ENCODE data around the gene ANXA4. TPM values are rescaled to one million over a fixed set of nuclear protein-coding genes. Genes with fewer than 3 reads are reported as not detected.
"Not testable (repeated sequence)": the region's sequence is repeated elsewhere in the genome, so short reads cannot be mapped to it uniquely, and the experiment has no call there.

ANXA4 gene
- total RNA-seq, 2 experiments from 2014 or later: 86.9 to 90.4 TPM

- Mint-ChIP-seq H3K4me1 (peaks cover 34% of the 10 kb centered on the region), H3K9me3 (no peaks in the 10 kb centered on the region), H3K4me3 (peak overlapping the region; percentile 84), H3K27me3 (peaks cover 8% of the 10 kb centered on the region), H3K27ac (peak overlapping the region; percentile 38), H3K36me3 (ENCODE audit: low read depth) (peaks cover 10% of the 10 kb centered on the region)
- POLR2A ChIA-PET: interaction anchor here (0.8 to 3.5 kb wide), 11 partner anchors 11 to 151 kb away, joined by 3 to 21 read pairs (median 6); partner anchors contain the start of gene GMCL1
- CTCF ChIA-PET: interaction anchor here (3.2 to 7.5 kb wide), 3 partner anchors 14 to 74 kb away, joined by 13 to 71 read pairs (median 31); no protein-coding TSS in a partner anchor
- DNase-seq: no peak
Observed at GRCh38 chr2:69742322-69742952, 503 bp downstream of the ANXA4 start.

DNA sequence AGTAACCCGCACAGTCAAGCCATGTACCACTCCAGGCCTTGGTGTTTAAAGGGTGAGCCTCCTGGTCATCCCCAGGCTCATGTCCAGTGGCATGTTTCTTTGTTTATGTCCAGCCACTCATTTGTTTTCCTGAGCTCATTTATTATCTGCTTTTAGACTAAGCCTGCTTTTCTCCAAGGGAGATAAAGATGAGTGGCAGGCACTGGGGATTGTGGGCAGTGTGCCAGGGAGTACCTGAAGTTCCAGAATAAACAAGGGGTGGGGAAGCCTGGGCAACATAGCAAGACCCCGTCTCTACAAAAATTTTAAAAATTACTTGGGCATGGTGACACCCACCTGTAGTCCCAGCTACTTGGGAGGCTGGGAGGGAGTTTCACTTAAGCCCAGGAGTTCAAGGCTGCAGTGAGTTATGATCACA is 1.9 kb downstream of the ANXA4 start:
- Mint-ChIP-seq H3K27me3 (peaks cover 3% of the 10 kb centered on the region), H3K4me1 (peaks cover 34% of the 10 kb centered on the region), H3K36me3 (ENCODE audit: low read depth) (peaks cover 13% of the 10 kb centered on the region), H3K9me3 (no peaks in the 10 kb centered on the region), H3K4me3 (no peak overlapping the region), H3K27ac (no peak overlapping the region)
- DNase-seq: no peak
- POLR2A ChIA-PET: interaction anchor here (1.3 to 3.5 kb wide), 3 partner anchors 9 to 19 kb away, joined by 4 to 15 read pairs (median 8); no protein-coding TSS in a partner anchor
- CTCF ChIA-PET: interaction anchor here (0.6 to 7.5 kb wide), 4 partner anchors 18 to 394 kb away, joined by 3 to 71 read pairs (median 18); no protein-coding TSS in a partner anchor

- ChIA-PET CTCF (interaction anchor here (1.8 to 7.5 kb wide), 2 partner anchors 19 to 72 kb away, joined by 7 to 71 read pairs; no protein-coding TSS in a partner anchor), POLR2A (interaction anchor here (1.0 to 2.6 kb wide), 4 partner anchors 11 to 137 kb away, joined by 3 to 8 read pairs (median 5); no protein-coding TSS in a partner anchor)
- Mint-ChIP-seq H3K4me1 (peaks cover 36% of the 10 kb centered on the region), H3K4me3 (no peak overlapping the region), H3K9me3 (no peaks in the 10 kb centered on the region), H3K36me3 (ENCODE audit: low read depth) (peaks cover 16% of the 10 kb centered on the region), H3K27me3 (peaks cover 3% of the 10 kb centered on the region), H3K27ac (no peak overlapping the region)
- no peak for DNase-seq
Observed at GRCh38 chr2:69744456-69744855, 2.5 kb downstream of the ANXA4 start.

DNA sequence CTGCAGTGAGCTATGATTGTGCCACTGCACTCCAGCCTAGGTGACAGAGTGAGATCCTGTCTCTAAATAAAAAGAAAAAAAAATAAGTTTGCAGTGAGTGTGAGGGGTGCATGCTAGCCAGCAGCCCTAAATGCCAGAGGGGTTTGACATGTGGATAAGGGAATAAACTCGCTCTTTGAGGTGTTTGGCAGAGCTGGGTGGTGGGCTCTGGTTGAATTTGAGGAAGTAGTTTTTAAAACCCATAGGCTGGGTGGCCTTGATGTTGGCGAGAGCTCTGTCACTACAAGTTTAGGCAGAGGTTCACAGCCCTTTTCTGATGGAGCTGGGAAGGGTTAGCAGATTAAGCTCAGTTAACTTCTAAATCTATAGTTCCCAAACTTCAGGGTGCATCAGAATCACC is 3.1 kb downstream of the ANXA4 start:
- peaks cover 3% of the 10 kb centered on the region for H3K27me3 Mint-ChIP-seq
- peaks cover 16% of the 10 kb centered on the region for H3K36me3 Mint-ChIP-seq (ENCODE audit: low read depth)
- H3K27ac Mint-ChIP-seq: no peak overlapping the region
- ChIA-PET CTCF (interaction anchor here (1.3 to 7.5 kb wide), 3 partner anchors 11 to 72 kb away, joined by 3 to 71 read pairs (median 7); no protein-coding TSS in a partner anchor), POLR2A (interaction anchor here (0.6 to 2.6 kb wide), 5 partner anchors 17 to 298 kb away, joined by 3 to 8 read pairs (median 3); no protein-coding TSS in a partner anchor)
- H3K4me1 Mint-ChIP-seq: peaks cover 38% of the 10 kb centered on the region
- no peaks in the 10 kb centered on the region for H3K9me3 Mint-ChIP-seq
- no peak for DNase-seq
- H3K4me3 Mint-ChIP-seq: no peak overlapping the region

DNA sequence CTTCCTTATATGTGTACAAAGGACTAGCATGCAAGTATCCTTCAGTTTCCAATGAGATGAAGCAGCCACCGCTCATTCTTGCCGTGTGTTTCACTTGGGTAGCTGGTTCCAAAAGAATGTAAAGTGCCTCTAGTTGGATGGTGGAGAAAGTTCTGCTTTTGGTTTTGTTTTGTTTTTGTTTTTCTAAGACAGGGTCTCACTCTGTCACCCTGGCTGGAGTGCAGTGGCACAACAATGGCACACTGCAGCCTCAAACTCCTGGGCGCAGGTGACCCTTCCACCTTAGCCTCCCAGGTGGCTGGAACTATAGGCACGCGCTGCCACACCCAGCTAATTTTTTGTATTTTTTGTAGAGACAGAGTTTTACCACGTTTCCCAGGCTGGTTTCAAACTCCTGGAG is 8.3 kb downstream of the ANXA4 start:
- Mint-ChIP-seq H3K27me3 (no peaks in the 10 kb centered on the region), H3K27ac (no peak overlapping the region), H3K36me3 (ENCODE audit: low read depth) (peaks cover 19% of the 10 kb centered on the region), H3K9me3 (no peaks in the 10 kb centered on the region), H3K4me1 (peaks cover 25% of the 10 kb centered on the region), H3K4me3 (no peak overlapping the region)
- ChIA-PET POLR2A (interaction anchor here (0.8 kb wide), 1 partner anchor 25 kb away, joined by 3 read pairs; no protein-coding TSS in a partner anchor), CTCF (no interaction called here)
- no peak for DNase-seq

DNA sequence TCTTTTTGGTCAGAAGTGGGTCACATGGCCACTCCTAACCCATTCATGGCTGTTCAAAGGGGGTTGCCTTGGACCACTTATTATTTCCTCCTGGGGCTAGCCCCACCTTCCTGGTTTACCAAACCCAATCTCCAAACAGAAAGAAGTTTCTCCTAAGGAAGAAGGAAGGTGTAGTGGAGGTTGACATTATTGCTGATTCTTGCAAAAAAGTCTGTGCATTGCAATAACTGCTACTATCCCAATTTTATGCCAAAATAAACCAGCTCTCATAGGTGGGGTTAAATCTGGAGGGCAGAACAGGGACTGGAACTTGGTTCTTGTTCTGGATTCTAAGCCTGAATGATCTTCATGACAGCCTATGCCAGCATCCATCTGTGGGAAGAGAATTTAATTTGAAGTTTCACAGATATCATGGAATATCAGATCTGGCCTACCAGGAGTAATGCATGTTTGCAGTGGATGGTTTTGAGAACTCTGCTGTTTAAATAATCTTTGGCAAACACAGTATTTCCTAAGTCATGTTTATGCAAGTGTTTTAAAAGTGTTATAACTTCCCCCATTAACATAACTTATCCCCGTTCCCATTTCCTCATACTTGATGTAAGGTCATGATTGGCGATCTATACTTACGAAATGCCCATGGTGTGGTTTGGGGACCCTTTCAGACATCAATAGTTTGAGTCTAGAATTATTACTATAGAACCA is 11.9 kb downstream of the ANXA4 start:
- ChIA-PET POLR2A (interaction anchor here (3.0 kb wide), 1 partner anchor 12 kb away, joined by 15 read pairs; the partner anchor contains the start of gene ANXA4), CTCF (interaction anchor here (1.1 kb wide), 1 partner anchor 63 kb away, joined by 4 read pairs; no protein-coding TSS in a partner anchor)

DNA sequence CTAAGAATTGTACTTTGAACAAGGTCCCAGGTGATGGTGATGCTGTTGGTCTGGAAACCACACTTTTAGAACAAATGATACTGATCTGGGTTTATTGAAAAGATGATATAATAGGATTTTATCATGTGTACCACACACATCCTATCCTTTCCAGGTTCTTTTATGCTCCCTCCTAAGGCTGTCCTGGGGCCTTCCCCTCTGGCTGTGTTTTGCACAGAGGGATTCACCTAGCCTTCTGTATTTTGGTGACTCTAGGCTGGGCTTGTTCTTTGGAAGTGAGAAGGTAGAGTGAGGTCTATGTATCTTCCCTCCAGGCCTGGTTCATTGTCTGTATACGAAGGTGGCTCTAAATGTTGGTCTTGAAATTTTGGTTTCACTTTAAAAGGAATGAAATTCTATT is 12.7 kb downstream of the ANXA4 start:
- no peak for DNase-seq
- POLR2A ChIA-PET: interaction anchor here (1.2 to 3.0 kb wide), 4 partner anchors 12 to 74 kb away, joined by 3 to 15 read pairs (median 7); partner anchors contain the start of gene ANXA4
- no peaks in the 10 kb centered on the region for H3K9me3 Mint-ChIP-seq
- peak overlapping the region; percentile 22 for H3K4me3 Mint-ChIP-seq
- H3K27me3 Mint-ChIP-seq: no peaks in the 10 kb centered on the region
- H3K27ac Mint-ChIP-seq: peak overlapping the region; percentile 44
- peaks cover 11% of the 10 kb centered on the region for H3K36me3 Mint-ChIP-seq (ENCODE audit: low read depth)
- peaks cover 30% of the 10 kb centered on the region for H3K4me1 Mint-ChIP-seq
- CTCF ChIA-PET: interaction anchor here (1.8 kb wide), 1 partner anchor 20 kb away, joined by 6 read pairs; no protein-coding TSS in a partner anchor

More for the DNA sequence above, 11.9 kb downstream of the ANXA4 start:
- DNase-seq: no peak
- H3K27me3 Mint-ChIP-seq: no peaks in the 10 kb centered on the region
- H3K4me3 Mint-ChIP-seq: no peak overlapping the region
- peaks cover 15% of the 10 kb centered on the region for H3K36me3 Mint-ChIP-seq (ENCODE audit: low read depth)
- peaks cover 32% of the 10 kb centered on the region for H3K4me1 Mint-ChIP-seq
- H3K27ac Mint-ChIP-seq: no peak overlapping the region
- no peaks in the 10 kb centered on the region for H3K9me3 Mint-ChIP-seq

DNA sequence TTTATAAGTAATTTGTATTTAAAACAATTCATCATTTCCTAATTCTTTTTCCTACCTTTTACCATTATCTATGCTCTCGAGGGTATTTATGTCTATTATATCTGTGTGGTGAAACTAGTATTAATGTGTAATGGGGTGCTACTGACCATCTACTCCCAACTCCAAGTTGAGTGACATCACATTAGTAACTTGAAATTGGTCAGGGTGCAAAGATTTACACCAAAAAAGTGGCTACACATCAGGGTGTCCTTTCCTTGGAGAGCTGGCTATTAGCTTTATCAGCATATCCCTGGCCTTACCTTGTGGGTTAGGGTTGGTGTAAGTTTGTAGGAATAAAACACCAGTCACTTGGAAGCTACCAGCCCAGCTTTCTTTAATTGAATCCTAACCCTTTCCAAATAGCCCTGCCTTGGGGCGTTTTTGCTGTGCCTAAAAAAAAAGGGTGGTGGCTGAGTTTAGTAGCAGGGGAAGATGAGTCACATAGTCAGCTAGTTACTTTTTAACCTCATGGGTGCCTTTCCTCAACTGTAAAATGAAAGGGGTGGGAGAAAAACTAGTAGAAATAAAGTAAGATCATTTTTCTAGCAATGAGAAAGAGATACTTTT is 14.0 kb downstream of the ANXA4 start:
- ChIA-PET POLR2A (interaction anchor here (0.7 to 1.8 kb wide), 14 partner anchors 9 to 113 kb away, joined by 3 to 9 read pairs (median 4); partner anchors contain the start of genes AAK1 and ANXA4), CTCF (interaction anchor here (0.5 to 1.8 kb wide), 9 partner anchors 10 to 442 kb away, joined by 3 to 13 read pairs (median 4); partner anchors contain the start of gene ANXA4)
- peak; percentile 38 for DNase-seq
- Mint-ChIP-seq H3K4me3 (no peak overlapping the region), H3K27ac (peak overlapping the region; percentile 65), H3K36me3 (ENCODE audit: low read depth) (peaks cover 17% of the 10 kb centered on the region), H3K9me3 (no peaks in the 10 kb centered on the region), H3K27me3 (no peaks in the 10 kb centered on the region), H3K4me1 (peaks cover 28% of the 10 kb centered on the region)

DNA sequence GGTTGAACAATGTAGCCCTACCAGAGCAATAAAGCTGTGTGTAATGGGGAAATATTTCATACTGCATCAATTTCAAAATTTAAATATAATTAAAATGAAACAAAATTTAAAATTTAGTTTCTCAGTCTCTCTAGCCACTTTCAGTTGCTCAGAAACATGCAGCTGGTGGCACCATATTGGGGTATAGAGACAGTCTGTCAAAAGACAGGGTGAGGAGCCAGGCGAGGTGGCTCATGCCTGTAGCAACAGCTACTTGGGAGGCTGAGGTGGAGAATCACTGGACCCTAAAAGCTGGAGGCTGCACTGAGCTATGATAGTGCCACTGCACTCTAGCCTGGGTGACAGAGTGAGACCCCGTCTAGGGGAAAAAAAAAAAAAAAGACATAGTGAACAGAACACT is 20.1 kb downstream of the ANXA4 start:
- Mint-ChIP-seq H3K4me3 (no peak overlapping the region), H3K4me1 (peaks cover 38% of the 10 kb centered on the region), H3K27me3 (no peaks in the 10 kb centered on the region), H3K36me3 (ENCODE audit: low read depth) (peaks cover 35% of the 10 kb centered on the region), H3K27ac (no peak overlapping the region), H3K9me3 (no peaks in the 10 kb centered on the region)
- DNase-seq: no peak
- CTCF ChIA-PET: interaction anchor here (1.5 kb wide), 1 partner anchor 38 kb away, joined by 3 read pairs; no protein-coding TSS in a partner anchor
- POLR2A ChIA-PET: interaction anchor here (1.0 to 2.6 kb wide), 3 partner anchors 10 to 108 kb away, joined by 3 to 8 read pairs (median 5); no protein-coding TSS in a partner anchor

GRCh38 chr2:69762513-69763494 is 20.9 kb downstream of the ANXA4 start:
- no peaks in the 10 kb centered on the region for H3K27me3 Mint-ChIP-seq
- no peak overlapping the region for H3K4me3 Mint-ChIP-seq
- POLR2A ChIA-PET: interaction anchor here (1.0 to 2.6 kb wide), 3 partner anchors 9 to 107 kb away, joined by 3 to 8 read pairs (median 5); no protein-coding TSS in a partner anchor
- peaks cover 35% of the 10 kb centered on the region for H3K36me3 Mint-ChIP-seq (ENCODE audit: low read depth)
- DNase-seq: no peak
- peaks cover 44% of the 10 kb centered on the region for H3K4me1 Mint-ChIP-seq
- no peaks in the 10 kb centered on the region for H3K9me3 Mint-ChIP-seq
- no peak overlapping the region for H3K27ac Mint-ChIP-seq
- CTCF ChIA-PET: interaction anchor here (0.7 to 1.5 kb wide), 3 partner anchors 10 to 69 kb away, joined by 3 to 4 read pairs (median 4); no protein-coding TSS in a partner anchor

DNA sequence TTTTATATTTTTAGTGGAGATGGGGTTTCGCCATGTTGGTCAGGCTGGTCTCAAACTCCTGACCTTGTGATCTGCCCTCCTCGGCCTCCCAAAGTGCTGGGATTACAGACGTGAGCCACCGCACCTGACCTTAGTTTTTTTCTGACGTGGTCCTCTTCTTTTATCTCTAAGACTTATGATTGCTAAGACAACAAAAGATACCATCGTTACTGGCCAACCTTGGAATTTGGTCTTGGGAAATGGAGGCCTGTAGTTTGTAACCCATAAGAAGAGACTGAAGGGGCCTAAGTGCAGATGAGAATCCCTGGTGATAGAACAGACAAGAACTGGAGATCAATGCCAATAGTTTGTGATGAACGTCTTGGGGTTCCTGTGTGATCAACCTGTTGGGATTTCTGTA is 21.9 kb downstream of the ANXA4 start:
- ChIA-PET POLR2A (interaction anchor here (2.6 kb wide), 1 partner anchor 20 kb away, joined by 8 read pairs; no protein-coding TSS in a partner anchor), CTCF (interaction anchor here (0.8 kb wide), 1 partner anchor 11 kb away, joined by 4 read pairs; no protein-coding TSS in a partner anchor)
- not testable (repeated sequence) for DNase-seq, H3K4me3 Mint-ChIP-seq, H3K9me3 Mint-ChIP-seq, H3K27me3 Mint-ChIP-seq
- Mint-ChIP-seq H3K27ac (peak overlapping the region; percentile 80), H3K36me3 (ENCODE audit: low read depth) (peaks cover 35% of the 10 kb centered on the region), H3K4me1 (peaks cover 53% of the 10 kb centered on the region)
